Ramos (cell line): ENCODE measurements around the gene MT2A.

Experiments
- in situ Hi-C: fragments of 300-500 bp; cut with MboI; formaldehyde crosslinking; loops from one replicate; pipeline ENCODE4 v1.14.3; 2022; ENCODE audit warnings: low sequenced_read_pairs; ENCODE audit not compliant: unreplicated experiment

Gene MT2A

GRCh38 chr16:56658327-56658875 is 50.0 kb downstream of the MT2A start:
- in situ Hi-C loops = no loop called here
